Left hindlimb (tissue), 1 donor: Measurements from ENCODE around the gene SPRTN.
"Not testable (repeated sequence)": the region's sequence is repeated elsewhere in the genome, so short reads cannot be mapped to it uniquely, and the experiment has no call there.

Experiments
- DNase-seq: peaks from one replicate; pipeline ENCODE4 v3.0.0-alpha.2; 2018

The SPRTN gene

GRCh38 chr1:231337043-231337471 is 1.0 kb upstream of the SPRTN start:
- no peak for DNase-seq

- DNase-seq, result peak; percentile 98
These were observed 422 bp upstream of the SPRTN start, which contains the start of gene EXOC8 for GRCh38 chr1:231337472-231338269. Gene EXOC8, minus strand, starts transcription at chr1:231337852. Its CDS starts 107 bp downstream, at chr1:231337745.

DNA sequence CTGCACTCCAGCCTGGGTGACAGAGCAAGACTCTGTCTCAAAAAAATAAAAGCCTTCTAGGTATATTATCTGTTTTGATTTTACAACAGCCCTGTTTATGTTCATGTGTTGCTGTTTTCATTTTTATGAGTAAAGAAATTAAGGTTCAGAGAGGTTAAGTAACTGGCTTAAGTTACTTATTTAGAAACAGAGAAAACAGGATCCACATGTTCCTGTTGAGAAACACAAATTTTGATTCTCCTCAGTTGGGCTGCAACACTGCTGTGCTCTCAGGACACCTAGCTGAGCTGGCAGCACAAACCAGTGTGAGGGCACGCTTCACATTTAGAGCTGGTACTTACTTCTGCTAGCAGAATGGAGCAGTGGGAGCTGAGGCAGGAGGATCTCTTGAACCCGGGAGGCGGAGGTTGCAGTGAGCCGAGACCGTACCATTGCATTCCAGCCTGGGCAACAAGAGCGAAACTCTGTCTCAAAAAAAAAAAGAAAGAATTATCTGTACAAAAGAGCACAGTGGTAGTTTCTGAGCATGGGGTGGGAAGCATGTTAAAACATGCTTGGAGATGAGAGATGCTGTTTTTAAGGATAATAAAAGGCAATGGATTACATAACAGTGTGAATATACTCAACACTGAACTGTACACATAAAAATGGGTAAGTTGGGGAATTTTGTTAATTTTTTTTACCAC is 2.4 kb downstream of the SPRTN start:
- DNase-seq, result no peak

- no peak for DNase-seq
These were observed 9.9 kb downstream of the SPRTN start for GRCh38 chr1:231347961-231348360.

- DNase-seq, result no peak
These were observed 10.3 kb downstream of the SPRTN start for GRCh38 chr1:231348442-231348841.

DNA sequence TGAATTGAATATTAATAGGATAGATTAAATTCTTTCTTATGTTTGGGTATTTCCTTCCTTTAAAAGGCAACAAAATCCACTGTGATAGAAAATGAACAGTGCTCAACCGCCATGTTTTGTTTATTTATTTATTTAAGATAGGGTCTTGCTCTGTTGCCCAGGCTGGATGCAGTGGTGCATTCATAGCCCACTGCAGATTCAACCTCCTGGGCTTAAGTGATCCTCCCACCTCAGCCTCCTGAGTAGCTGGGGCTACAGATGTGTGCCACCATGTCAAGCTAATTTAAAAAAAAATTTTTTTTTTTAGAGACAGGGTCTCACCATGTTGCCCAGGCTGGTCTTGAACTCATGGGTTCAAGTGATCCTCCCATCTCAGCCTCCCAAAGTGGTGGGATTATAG is 10.8 kb downstream of the SPRTN start:
- not testable (repeated sequence) for DNase-seq

GRCh38 chr1:231351816-231352215 is 13.7 kb downstream of the SPRTN start:
- DNase-seq, result no peak

DNA sequence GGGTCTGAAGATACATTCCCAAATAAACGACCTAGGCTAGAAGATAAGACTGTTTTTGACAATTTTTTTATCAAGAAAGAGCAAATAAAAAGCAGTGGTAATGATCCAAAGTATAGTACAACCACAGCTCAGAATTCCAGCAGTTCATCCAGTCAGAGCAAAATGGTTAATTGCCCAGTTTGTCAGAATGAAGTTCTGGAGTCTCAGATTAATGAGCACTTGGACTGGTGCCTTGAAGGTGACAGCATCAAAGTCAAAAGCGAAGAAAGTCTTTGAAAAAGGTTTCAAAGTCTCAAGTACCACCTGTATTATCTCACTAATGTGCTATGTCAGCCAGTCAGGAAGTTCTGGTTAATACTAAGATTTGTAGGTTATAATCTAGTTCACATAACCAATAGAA is 15.0 kb downstream of the SPRTN start:
- no peak for DNase-seq

- DNase-seq, result no peak
These were observed 16.4 kb downstream of the SPRTN start for GRCh38 chr1:231354330-231355020.

- DNase-seq, result no peak
These were observed 17.1 kb downstream of the SPRTN start for GRCh38 chr1:231355171-231355570.

- DNase-seq, result no peak
These were observed 19.2 kb downstream of the SPRTN start for GRCh38 chr1:231357187-231357772.

DNA sequence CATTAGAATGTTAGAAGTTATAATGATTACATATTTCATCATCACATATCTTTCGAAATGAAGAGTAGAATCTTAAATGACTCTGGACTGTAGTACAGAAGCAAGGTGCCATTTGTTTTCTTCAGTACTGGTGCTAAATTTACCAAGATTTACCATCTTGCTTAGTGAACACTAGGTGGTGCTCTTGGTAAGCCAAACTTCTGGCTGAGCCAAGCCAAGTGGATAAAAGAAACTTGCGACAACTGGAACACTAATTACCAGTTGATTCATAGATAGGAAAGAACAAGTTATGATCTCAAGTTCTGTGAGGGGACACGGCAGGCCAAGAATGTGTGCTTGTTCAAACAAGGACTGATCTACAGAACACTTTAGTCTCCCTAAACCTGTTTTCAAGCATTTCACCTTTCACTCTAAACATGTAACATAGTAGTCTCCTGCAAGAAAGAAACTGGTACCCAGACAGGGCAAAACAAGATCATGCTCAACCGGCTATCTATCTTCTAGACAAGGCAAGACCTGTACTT is 19.8 kb downstream of the SPRTN start:
- DNase-seq, result no peak

GRCh38 chr1:231359113-231359512 is 21.0 kb downstream of the SPRTN start:
- DNase-seq, result no peak

GRCh38 chr1:231362325-231362724 is 24.2 kb downstream of the SPRTN start:
- DNase-seq, result no peak

DNA sequence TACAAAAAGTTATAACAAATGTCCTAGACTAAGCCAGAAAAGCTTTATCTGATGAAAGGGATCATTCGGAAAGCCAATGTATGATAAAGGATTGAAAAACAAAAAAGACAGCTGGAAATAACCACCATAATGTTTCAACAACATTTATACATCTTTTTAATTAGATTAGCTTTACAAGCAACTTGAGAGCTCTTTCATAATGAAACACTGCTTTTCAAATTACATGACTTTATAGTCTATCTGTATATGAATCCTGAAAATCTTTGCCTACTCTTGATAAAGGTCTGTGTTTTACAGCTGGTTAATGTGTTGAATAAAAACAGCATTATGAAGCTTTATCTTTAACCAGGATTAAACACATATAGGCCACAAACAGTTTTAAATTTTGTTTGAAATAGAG is 25.5 kb downstream of the SPRTN start:
- DNase-seq, result no peak

DNA sequence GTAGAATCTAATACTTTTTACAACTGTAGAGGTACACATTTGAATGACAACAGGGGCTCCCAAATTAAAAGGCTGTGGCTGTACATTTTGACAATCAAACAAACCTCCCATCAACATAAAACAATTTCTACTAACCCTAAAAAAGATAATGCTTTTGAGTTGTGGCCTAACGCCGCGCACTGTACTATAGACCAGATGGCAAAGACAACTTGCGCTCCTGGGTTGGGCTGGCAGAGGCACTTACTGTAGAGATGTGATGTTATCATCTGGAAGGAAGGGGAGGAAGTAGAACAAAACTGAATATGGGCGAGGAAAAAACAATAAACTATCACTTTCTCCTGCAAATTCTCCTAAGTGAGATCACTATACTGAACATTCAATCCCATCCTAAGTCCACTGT is 26.1 kb downstream of the SPRTN start:
- DNase-seq, result no peak

GRCh38 chr1:231369282-231369681 is 31.2 kb downstream of the SPRTN start:
- DNase-seq, result no peak

DNA sequence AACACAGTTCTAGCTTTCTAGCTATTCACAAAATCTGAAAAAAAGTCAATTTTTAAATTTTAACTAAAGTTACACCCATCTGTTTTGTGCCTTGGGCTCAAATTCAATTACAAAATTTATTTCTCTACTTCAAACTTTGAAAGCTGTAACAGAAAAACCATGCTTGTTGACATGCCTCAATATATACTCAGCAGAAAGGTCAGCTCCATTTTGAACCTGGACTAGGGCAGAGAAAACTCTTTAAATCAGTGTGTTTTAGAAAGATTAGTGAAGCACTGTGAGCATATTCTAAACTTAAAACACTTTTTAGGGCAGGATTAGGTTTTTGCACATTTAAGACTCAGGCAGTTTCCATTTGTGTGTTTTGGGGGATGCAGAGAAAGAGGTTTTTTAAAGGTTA is 34.4 kb downstream of the SPRTN start:
- no peak for DNase-seq

DNA sequence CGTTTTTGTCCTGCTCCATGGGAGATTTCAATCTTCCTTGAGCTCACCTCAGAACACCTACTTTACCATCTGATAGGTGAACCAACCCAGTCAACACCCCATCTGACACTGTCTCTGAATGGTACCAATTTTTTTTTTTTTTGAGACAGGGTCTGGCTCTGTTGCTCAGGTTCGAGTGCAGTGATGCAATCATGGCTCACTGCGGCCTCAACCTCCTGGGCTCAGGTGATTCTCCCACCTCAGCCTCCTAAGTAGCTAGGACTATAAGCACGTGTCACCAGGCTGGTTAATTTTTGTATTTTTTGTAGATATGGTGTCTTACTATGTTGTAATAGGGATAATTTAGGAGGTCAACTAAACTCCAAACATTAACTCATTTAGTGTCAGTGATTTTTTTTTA is 36.3 kb downstream of the SPRTN start:
- DNase-seq, result no peak

DNA sequence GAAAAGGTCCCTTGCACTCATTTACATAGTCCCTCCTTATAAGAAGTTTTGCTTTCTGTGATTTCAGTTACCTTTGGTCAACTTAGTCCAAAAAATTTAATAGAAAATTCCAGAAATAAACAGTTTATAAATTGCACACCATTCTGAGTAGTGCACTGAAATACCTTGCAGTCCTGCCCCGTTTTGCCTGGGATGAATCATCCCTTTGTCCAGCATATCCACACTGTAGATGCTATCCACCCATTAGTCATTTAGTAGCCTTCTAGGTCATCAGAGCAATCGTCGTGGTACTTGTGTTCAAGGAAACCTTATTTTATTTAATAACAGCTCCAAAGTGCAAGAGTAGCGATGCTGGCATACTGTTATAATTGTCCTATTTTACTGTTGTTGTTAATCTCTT is 38.0 kb downstream of the SPRTN start:
- no peak for DNase-seq

GRCh38 chr1:231376875-231377549 is 38.9 kb downstream of the SPRTN start:
- no peak for DNase-seq

- no peak for DNase-seq
These were observed 43.6 kb downstream of the SPRTN start for GRCh38 chr1:231381729-231382128.
